Pancreas (tissue), 10 donors: Measurements from ENCODE around the gene ORAI3. TPM values are rescaled to one million over a fixed set of nuclear protein-coding genes. Genes with fewer than 3 reads are reported as not detected.

ENCODE experiments used
- ATAC-seq, 4 donors: fragments of 200-7000 bp; cut with Tn5 transposase; one replicate each; pipeline versions ENCODE4 v1.8.0 to v1.9.1; 2020; ENCODE audit warnings: mild to moderate bottlenecking in 4 of 4, moderate library complexity in 4 of 4
- DNase-seq, 6 donors: peaks; one replicate each; pipeline ENCODE4 v3.0.0-alpha.2; 2020
- FAIRE-seq: peaks from 2 replicates; lab custom pipeline; 2012; peaks lifted over from hg19 to GRCh38; lab: Jason Lieb, UNC
- H3K27ac ChIP-seq, 4 donors: fragments of 200-600 bp; sonication (generic); 1 replicate in 3 of 4; 2 replicates in 1 of 4; pipeline versions ENCODE4 v1.5.0 to v1.8.0; 2020
- H3K27me3 ChIP-seq, 4 donors: fragments of 200-600 bp; one replicate each; pipeline ENCODE4 v1.8.0; 2021
- H3K36me3 ChIP-seq, 3 donors: fragments of 200-600 bp; sonication (generic) in 1 of 3; one replicate each; pipeline versions ENCODE4 v1.5.0 to v1.8.0; 2020 to 2021
- H3K4me1 ChIP-seq, 3 donors: fragments of 200-600 bp; one replicate each; pipeline ENCODE4 v1.8.0; 2021
- H3K4me3 ChIP-seq, 4 donors: fragments of 200-600 bp; sonication (generic) in 2 of 4; one replicate each; pipeline versions ENCODE4 v1.5.0 to v1.8.0; 2020 to 2021
- H3K9me3 ChIP-seq, 4 donors: fragments of 200-600 bp; one replicate each; pipeline ENCODE4 v1.8.0; 2021
- WGBS, 2 donors: extraction: QIAGEN DNeasy Blood & Tissue Kit; methylation state at CpG; one replicate each; pipeline ENCODE4 v1.1.7; 2013; 5-methylcytosine and 5-hydroxymethylcytosine counted together
- intact Hi-C, 3 donors: fragments of 100-400 bp; cut with DNase I; formaldehyde crosslinking; loops; one replicate each; pipeline versions ENCODE4 v1.11.1 to v1.14.2; 2022
- polyA plus RNA-seq, 2 donors: library from polyadenylated mRNA; stranded (reverse); fragments of 200-250 nt; gene quantifications; one replicate each; pipeline ENCODE4 v1.2.3, GENCODE V29; 2013
- total RNA-seq, 6 donors: library from RNA; stranded (reverse); fragmentation: NEBNext Ultra II Directional in 4 of 6; extraction: Animal tissue kit (Norgen Biotek cat#: 25700) in 4 of 6; gene quantifications; one replicate each; pipeline versions ENCODE4 v1.2.1 to v1.2.4, GENCODE V29; 2021 to 2023
- TF ChIP-seq, protein P1 (sequence below), 4 donors: fragments of 200-600 bp; sonication (generic) in 3 of 4; IDR thresholded peaks; one replicate each; pipeline versions ENCODE4 v1.5.0 to v1.8.0; 2021; ENCODE audit warnings: antibody characterized with exemption in 4 of 4
- donor health status: healthy with polysubstance abuse.
- donor health status: DM: no; HTN: no; CAD: no; lungs with moderate emphysema.
- donor health status: DM: no; HTN: no; CAD: no.
- donor health status: control.
- donor health status: control.
- donor health status: Bipolar disorder and iron deficiency.
- donor health status: DM: yes; HTN: yes; CAD: no.
- donor health status: DM: no; HTN: no; CAD: no.
- donor health status: DM: no; HTN: no; CAD: no.
- donor health status: DM: yes; HTN: yes; CAD: no.

Gene ORAI3
- total and polyA plus RNA-seq, 8 donors: 8.6 to 12.5 (median 10.4) TPM

DNA sequence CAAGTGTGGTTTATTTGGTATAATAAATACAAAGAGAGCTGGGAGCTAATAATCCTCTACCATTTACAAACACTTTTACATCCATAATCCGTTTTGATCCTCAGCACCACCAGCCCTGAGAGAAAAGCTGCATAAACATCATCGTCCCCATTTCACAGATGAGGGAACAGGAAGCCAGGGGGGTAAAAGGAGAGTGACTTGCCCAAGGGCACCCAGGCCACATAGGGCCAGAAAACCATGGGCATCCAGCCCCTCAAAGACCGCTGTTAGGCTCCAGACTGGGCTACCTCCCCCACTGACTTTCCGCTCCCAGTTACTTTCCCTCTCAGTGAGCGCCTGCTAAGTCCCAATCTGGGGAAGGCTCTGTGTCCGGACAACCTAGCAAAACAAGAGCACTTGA is 54.9 kb downstream of the ORAI3 start:
- intact Hi-C loops: no loop called here
- FAIRE-seq (no peak), DNase-seq (no peak), ATAC-seq (no peak)
- no peaks in the 10 kb centered on the region for H3K4me1 ChIP-seq
- H3K9me3 ChIP-seq: no peaks in the 10 kb centered on the region
- TF ChIP-seq, protein P1, sequence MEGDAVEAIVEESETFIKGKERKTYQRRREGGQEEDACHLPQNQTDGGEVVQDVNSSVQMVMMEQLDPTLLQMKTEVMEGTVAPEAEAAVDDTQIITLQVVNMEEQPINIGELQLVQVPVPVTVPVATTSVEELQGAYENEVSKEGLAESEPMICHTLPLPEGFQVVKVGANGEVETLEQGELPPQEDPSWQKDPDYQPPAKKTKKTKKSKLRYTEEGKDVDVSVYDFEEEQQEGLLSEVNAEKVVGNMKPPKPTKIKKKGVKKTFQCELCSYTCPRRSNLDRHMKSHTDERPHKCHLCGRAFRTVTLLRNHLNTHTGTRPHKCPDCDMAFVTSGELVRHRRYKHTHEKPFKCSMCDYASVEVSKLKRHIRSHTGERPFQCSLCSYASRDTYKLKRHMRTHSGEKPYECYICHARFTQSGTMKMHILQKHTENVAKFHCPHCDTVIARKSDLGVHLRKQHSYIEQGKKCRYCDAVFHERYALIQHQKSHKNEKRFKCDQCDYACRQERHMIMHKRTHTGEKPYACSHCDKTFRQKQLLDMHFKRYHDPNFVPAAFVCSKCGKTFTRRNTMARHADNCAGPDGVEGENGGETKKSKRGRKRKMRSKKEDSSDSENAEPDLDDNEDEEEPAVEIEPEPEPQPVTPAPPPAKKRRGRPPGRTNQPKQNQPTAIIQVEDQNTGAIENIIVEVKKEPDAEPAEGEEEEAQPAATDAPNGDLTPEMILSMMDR (IDR thresholded peaks at IDR 0.05): no peak
- no peaks in the 10 kb centered on the region for H3K27me3 ChIP-seq
- no peak overlapping the region for H3K27ac ChIP-seq
- WGBS, 2 donors: 81 to 89% methylated on average over 6 of the region's 6 CpGs
- H3K36me3 ChIP-seq: no peaks in the 10 kb centered on the region
- H3K4me3 ChIP-seq: no peak overlapping the region

Other genes starting within 250 kb of the ORAI3 start
- gene SRCAP, start 249.9 kb upstream of the ORAI3 start, total RNA-seq: 10 to 100 TPM; 21.3 to 39.6 (median 27.4) TPM
- 10 to 100 TPM in 1 of 2 donors, 1 to 10 TPM in 1; 7.5 to 34.0 TPM for gene SRCAP, start 249.9 kb upstream of the ORAI3 start, polyA plus RNA-seq
- 10 to 100 TPM in 3 of 6 donors, 1 to 10 TPM in 3; 7.9 to 15.7 (median 9.5) TPM for gene PHKG2, start 200.6 kb upstream of the ORAI3 start, total RNA-seq
- 10 to 100 TPM; 42.1 to 42.3 TPM for gene PHKG2, start 200.6 kb upstream of the ORAI3 start, polyA plus RNA-seq
- 1 to 10 TPM; 1.7 to 5.7 (median 3.0) TPM for gene CFAP119, start 187.0 kb upstream of the ORAI3 start, total RNA-seq
- gene CFAP119, start 187.0 kb upstream of the ORAI3 start, polyA plus RNA-seq: 10 to 100 TPM; 21.4 to 32.1 TPM
- 10 to 100 TPM; 37.7 to 66.6 (median 40.6) TPM for gene RNF40, start 186.7 kb upstream of the ORAI3 start, total RNA-seq
- gene RNF40, start 186.7 kb upstream of the ORAI3 start, polyA plus RNA-seq: 10 to 100 TPM; 65.3 to 68.4 TPM
- 1 to 10 TPM; 4.5 to 8.6 (median 6.2) TPM for gene ZNF629, start 161.9 kb upstream of the ORAI3 start, total RNA-seq
- gene ZNF629, start 161.9 kb upstream of the ORAI3 start, polyA plus RNA-seq: 1 to 10 TPM; 5.8 to 6.3 TPM
- gene BCL7C, start 55.0 kb upstream of the ORAI3 start, total RNA-seq: 10 to 100 TPM in 4 of 6 donors, 1 to 10 TPM in 2; 9.2 to 14.1 (median 10.7) TPM
- 10 to 100 TPM; 22.3 to 29.3 TPM for gene BCL7C, start 55.0 kb upstream of the ORAI3 start, polyA plus RNA-seq
- 1 to 10 TPM; 1.6 to 3.2 (median 1.9) TPM for gene CTF1, start 52.5 kb upstream of the ORAI3 start, total RNA-seq
- gene CTF1, start 52.5 kb upstream of the ORAI3 start, polyA plus RNA-seq: 1 to 10 TPM; 2.5 to 2.9 TPM
- 10 to 100 TPM in 1 of 6 donors, 1 to 10 TPM in 5; 3.8 to 13.5 (median 4.6) TPM for gene FBXL19, start 25.5 kb upstream of the ORAI3 start, total RNA-seq
- gene FBXL19, start 25.5 kb upstream of the ORAI3 start, polyA plus RNA-seq: 10 to 100 TPM; 10.1 to 26.8 TPM
- 10 to 100 TPM in 1 of 6 donors, 1 to 10 TPM in 5; 6.5 to 10.6 (median 8.3) TPM for gene SETD1A, start 8.7 kb downstream of the ORAI3 start, total RNA-seq
- 10 to 100 TPM; 12.8 to 17.9 TPM for gene SETD1A, start 8.7 kb downstream of the ORAI3 start, polyA plus RNA-seq
- 10 to 100 TPM; 14.2 to 32.1 (median 17.3) TPM for gene HSD3B7, start 36.1 kb downstream of the ORAI3 start, total RNA-seq
- gene HSD3B7, start 36.1 kb downstream of the ORAI3 start, polyA plus RNA-seq: 10 to 100 TPM; 16.6 to 28.4 TPM
- 1 to 10 TPM in 1 of 6 donors, under 1 TPM in 5; 0.16 to 1.4 (median 0.56) TPM for gene STX1B, start 61.6 kb downstream of the ORAI3 start, total RNA-seq
- 1 to 10 TPM in 1 of 2 donors, under 1 TPM in 1; 0.82 to 2.4 TPM for gene STX1B, start 61.6 kb downstream of the ORAI3 start, polyA plus RNA-seq
- 10 to 100 TPM; 22.2 to 48.9 (median 26.9) TPM for gene STX4, start 84.5 kb downstream of the ORAI3 start, total RNA-seq
- gene STX4, start 84.5 kb downstream of the ORAI3 start, polyA plus RNA-seq: 10 to 100 TPM; 91.8 to 94.4 TPM
- gene ZNF668, start 125.2 kb downstream of the ORAI3 start, total RNA-seq: 1 to 10 TPM; 1.5 to 5.5 (median 3.3) TPM
- 1 to 10 TPM; 4.5 to 6.4 TPM for gene ZNF668, start 125.2 kb downstream of the ORAI3 start, polyA plus RNA-seq
- gene ZNF646, start 125.4 kb downstream of the ORAI3 start, total RNA-seq: 10 to 100 TPM in 1 of 6 donors, 1 to 10 TPM in 5; 5.6 to 12.6 (median 7.0) TPM
- 10 to 100 TPM in 1 of 2 donors, 1 to 10 TPM in 1; 3.9 to 10.7 TPM for gene ZNF646, start 125.4 kb downstream of the ORAI3 start, polyA plus RNA-seq
- gene PRSS53, start 139.9 kb downstream of the ORAI3 start, total RNA-seq: 1 to 10 TPM in 5 of 6 donors, under 1 TPM in 1; 0.52 to 2.1 (median 1.3) TPM
- gene PRSS53, start 139.9 kb downstream of the ORAI3 start, polyA plus RNA-seq: 1 to 10 TPM; 5.3 to 8.2 TPM
- gene VKORC1, start 145.7 kb downstream of the ORAI3 start, total RNA-seq: 10 to 100 TPM; 37.7 to 54.3 (median 49.7) TPM
- 10 to 100 TPM; 50.2 to 90.9 TPM for gene VKORC1, start 145.7 kb downstream of the ORAI3 start, polyA plus RNA-seq
- 10 to 100 TPM; 25.7 to 64.2 (median 37.0) TPM for gene BCKDK, start 159.3 kb downstream of the ORAI3 start, total RNA-seq
- gene BCKDK, start 159.3 kb downstream of the ORAI3 start, polyA plus RNA-seq: 10 to 100 TPM; 27.4 to 30.7 TPM
- gene KAT8, start 168.6 kb downstream of the ORAI3 start, total RNA-seq: 10 to 100 TPM; 31.5 to 40.7 (median 37.6) TPM
- gene KAT8, start 168.6 kb downstream of the ORAI3 start, polyA plus RNA-seq: 10 to 100 TPM; 56.0 to 71.7 TPM
- 10 to 100 TPM; 32.5 to 89.3 (median 53.8) TPM for gene PRSS8, start 186.7 kb downstream of the ORAI3 start, total RNA-seq
- 10 to 100 TPM; 69.8 to 70.6 TPM for gene PRSS8, start 186.7 kb downstream of the ORAI3 start, polyA plus RNA-seq
- gene PRSS36, start 201.0 kb downstream of the ORAI3 start, total RNA-seq: 1 to 10 TPM in 2 of 6 donors, under 1 TPM in 4; 0.14 to 3.1 (median 0.79) TPM
- gene PRSS36, start 201.0 kb downstream of the ORAI3 start, polyA plus RNA-seq: 1 to 10 TPM; 1.9 to 2.7 TPM
- 100 to 1,000 TPM in 3 of 6 donors, 10 to 100 TPM in 3; 69.4 to 134 (median 89.7) TPM for gene FUS, start 231.1 kb downstream of the ORAI3 start, total RNA-seq
- 100 to 1,000 TPM; 243 to 379 TPM for gene FUS, start 231.1 kb downstream of the ORAI3 start, polyA plus RNA-seq